Mucosa of descending colon (tissue), 3 donors: ENCODE data around the gene SLC12A7. TPM values are rescaled to one million over a fixed set of nuclear protein-coding genes. Genes with fewer than 3 reads are reported as not detected.

Experiments
- ATAC-seq: fragments of 200-7000 bp; cut with Tn5 transposase; one replicate; pipeline ENCODE4 v1.9.1; 2020; ENCODE audit warnings: mild to moderate bottlenecking, moderate library complexity
- DNase-seq, 3 donors: peaks; one replicate each; pipeline ENCODE4 v3.0.0-alpha.2; 2020
- H3K36me3 ChIP-seq: fragments of 200-600 bp; one replicate; pipeline ENCODE4 v1.8.0; 2021; ENCODE audit warnings: low read depth, mild to moderate bottlenecking
- H3K4me1 ChIP-seq: fragments of 200-600 bp; one replicate; pipeline ENCODE4 v1.8.0; 2021; ENCODE audit warnings: low read depth, mild to moderate bottlenecking
- H3K4me3 ChIP-seq: fragments of 200-600 bp; one replicate; pipeline ENCODE4 v1.8.0; 2021; ENCODE audit warnings: mild to moderate bottlenecking
- H3K9me3 ChIP-seq: fragments of 200-600 bp; one replicate; pipeline ENCODE4 v1.8.0; 2021; ENCODE audit warnings: mild to moderate bottlenecking
- intact Hi-C, 2 donors: fragments of 100-400 bp; cut with DNase I in 1 of 2; cut with micrococcal nuclease in 1 of 2; formaldehyde crosslinking; loops; one replicate each; pipeline versions ENCODE4 v1.11.0 to v1.11.1; 2022; cut with DNase I, micrococcal nuclease
- total RNA-seq, 3 donors: library from RNA; stranded (reverse); fragmentation: NEBNext Ultra II Directional in 2 of 3; extraction: Animal tissue kit (Norgen Biotek cat#: 25700) in 2 of 3; gene quantifications; one replicate each; pipeline versions ENCODE4 v1.2.1 to v1.2.4, GENCODE V29; 2021 to 2023
- TF ChIP-seq, protein P1 (sequence below): fragments of 200-600 bp; IDR thresholded peaks from one replicate; pipeline ENCODE4 v1.8.0; 2022; ENCODE audit warnings: antibody characterized with exemption, mild to moderate bottlenecking
- donor health status: DM: no; HTN: no; CAD: no; lungs with moderate emphysema.
- donor health status: DM: no; HTN: no; CAD: no.
- donor health status: DM: no; HTN: yes; CAD: no.

The SLC12A7 gene
- total RNA-seq, 3 donors from 2014 or later: 80.5 to 97.4 (median 94.1) TPM

DNA sequence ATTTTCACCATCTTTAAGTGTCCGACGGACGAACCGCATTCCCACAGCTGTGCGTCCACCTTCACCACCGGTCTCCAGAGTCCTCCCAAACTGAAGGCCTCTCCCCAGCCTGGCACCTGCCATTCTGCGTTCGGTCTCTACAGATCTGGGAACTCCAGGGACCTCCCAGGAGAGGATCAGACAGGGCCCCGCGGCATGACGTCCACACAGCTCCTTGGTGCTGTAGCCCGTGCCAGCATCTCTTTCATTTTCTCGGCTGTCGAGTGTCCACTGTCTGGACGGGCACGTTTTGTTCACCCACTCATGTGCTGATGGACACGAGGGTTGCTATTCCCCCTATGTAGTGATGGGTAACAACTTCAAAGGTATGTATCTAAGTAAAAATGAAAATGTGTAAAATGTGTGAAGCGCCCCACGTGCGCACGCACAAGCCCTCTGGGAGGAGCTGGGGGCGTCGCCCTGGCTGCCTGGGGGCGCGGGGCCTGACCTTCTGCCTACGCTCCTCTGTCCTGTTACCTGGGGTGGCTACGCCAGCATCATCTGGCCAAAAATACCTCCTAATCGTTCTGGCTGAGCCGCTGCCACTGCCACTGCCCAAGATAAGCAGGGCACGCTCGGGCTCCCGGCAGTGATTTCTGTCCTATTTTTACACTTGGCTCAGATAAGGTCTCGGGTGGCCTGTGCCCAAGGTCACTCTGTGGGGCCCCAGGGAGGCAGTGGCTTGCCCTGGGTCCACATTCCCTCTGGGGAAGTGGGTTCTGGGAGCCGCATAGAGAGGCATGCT lies 10.8 kb upstream of the SLC12A7 start:
- DNase-seq (no peak), ATAC-seq (no peak)
- intact Hi-C loops: no loop called here
- Histone ChIP-seq H3K9me3 (no peaks in the 10 kb centered on the region), H3K4me1 (peaks cover 21% of the 10 kb centered on the region), H3K36me3 (no peaks in the 10 kb centered on the region), H3K4me3 (no peak overlapping the region)
- TF ChIP-seq, protein P1, sequence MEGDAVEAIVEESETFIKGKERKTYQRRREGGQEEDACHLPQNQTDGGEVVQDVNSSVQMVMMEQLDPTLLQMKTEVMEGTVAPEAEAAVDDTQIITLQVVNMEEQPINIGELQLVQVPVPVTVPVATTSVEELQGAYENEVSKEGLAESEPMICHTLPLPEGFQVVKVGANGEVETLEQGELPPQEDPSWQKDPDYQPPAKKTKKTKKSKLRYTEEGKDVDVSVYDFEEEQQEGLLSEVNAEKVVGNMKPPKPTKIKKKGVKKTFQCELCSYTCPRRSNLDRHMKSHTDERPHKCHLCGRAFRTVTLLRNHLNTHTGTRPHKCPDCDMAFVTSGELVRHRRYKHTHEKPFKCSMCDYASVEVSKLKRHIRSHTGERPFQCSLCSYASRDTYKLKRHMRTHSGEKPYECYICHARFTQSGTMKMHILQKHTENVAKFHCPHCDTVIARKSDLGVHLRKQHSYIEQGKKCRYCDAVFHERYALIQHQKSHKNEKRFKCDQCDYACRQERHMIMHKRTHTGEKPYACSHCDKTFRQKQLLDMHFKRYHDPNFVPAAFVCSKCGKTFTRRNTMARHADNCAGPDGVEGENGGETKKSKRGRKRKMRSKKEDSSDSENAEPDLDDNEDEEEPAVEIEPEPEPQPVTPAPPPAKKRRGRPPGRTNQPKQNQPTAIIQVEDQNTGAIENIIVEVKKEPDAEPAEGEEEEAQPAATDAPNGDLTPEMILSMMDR: no peak

DNA sequence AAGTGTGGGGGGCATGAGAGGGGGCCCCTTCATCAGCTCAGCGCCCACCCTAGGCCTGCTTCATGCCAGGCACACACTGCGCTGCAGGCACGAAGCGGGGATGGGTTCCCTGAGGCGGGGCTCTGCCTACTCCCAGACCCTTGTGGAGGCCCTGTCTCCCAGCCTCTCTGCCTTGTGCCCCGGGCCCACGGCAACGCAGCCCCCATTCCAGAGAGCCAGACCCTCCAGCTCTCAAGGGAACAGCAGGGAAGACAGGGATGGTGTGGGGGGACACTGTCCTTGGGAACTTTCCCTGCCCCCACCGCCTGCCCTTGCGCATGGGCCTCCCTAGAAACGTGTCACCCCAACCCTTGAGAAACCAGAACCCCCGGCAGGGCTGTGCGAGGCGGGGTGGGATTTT lies 10.0 kb upstream of the SLC12A7 start:
- Histone ChIP-seq H3K4me3 (no peak overlapping the region), H3K4me1 (peaks cover 21% of the 10 kb centered on the region), H3K9me3 (no peaks in the 10 kb centered on the region), H3K36me3 (no peaks in the 10 kb centered on the region)
- DNase-seq (no peak), ATAC-seq (no peak)
- TF ChIP-seq, protein P1: no peak
- intact Hi-C loops: no loop called here

DNA sequence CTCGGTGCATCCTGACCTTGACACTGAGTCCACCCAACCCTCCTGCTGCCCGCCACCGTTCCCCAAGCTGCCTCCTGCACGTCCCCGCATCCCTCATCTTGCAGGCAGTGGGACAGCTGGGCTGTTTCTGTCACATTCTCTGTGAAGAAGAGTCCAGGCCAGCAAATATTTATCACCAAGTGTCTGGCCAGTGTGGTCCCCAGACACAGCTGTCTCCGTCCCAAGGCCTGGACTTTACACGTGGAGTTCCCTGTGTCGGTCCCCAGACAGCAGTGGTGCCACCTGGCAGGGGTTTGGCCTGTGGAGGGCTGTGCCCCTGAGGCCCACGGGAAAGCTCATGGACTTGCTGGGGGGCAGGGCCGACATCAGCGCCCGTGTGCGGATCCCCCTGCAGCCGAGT lies 9.2 kb upstream of the SLC12A7 start:
- ATAC-seq (no peak), DNase-seq (no peak)
- H3K9me3 ChIP-seq: no peaks in the 10 kb centered on the region
- no peaks in the 10 kb centered on the region for H3K36me3 ChIP-seq
- TF ChIP-seq, protein P1: no peak
- intact Hi-C loops: no loop called here
- peaks cover 21% of the 10 kb centered on the region for H3K4me1 ChIP-seq
- no peak overlapping the region for H3K4me3 ChIP-seq

DNA sequence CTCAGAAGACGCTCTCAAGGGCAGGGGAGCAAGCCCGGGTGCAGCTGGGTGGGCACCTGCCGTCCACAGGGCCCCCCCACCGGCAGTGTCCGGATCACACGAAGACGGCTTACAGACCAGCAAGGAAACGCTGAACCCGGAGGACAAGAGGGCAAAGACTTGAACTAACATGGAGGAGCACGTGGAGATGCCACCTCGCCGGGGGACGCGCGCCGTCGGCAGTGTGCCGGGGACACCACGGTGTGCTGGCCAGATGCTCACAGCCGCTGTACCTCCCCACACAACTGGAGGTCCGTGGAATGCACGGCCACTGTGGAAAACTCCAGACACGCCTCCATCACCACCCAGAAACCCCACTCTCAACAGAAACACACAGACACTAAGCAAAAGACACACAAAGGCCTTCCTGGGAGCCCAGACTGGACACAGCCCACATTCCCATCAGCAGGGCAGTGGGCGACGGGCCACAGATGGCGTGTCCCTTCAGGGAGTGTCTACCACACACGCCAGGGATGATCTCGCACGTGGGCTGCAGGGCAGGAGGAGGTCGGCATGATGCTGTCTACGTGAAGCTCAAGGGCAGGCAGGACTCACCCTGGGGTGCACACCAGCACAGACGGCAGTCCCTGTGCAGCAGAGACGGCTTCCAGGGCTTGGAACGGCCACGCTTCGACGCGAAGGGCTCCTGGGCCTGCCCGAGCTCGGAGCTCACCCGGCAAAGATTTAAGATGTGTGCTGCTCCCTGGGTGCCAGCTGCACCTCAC lies 8.6 kb upstream of the SLC12A7 start:
- TF ChIP-seq, protein P1: no peak
- peaks cover 21% of the 10 kb centered on the region for H3K4me1 ChIP-seq
- H3K9me3 ChIP-seq: no peaks in the 10 kb centered on the region
- intact Hi-C loops: no loop called here
- no peaks in the 10 kb centered on the region for H3K36me3 ChIP-seq
- no peak for DNase-seq
- H3K4me3 ChIP-seq: no peak overlapping the region
- no peak for ATAC-seq

DNA sequence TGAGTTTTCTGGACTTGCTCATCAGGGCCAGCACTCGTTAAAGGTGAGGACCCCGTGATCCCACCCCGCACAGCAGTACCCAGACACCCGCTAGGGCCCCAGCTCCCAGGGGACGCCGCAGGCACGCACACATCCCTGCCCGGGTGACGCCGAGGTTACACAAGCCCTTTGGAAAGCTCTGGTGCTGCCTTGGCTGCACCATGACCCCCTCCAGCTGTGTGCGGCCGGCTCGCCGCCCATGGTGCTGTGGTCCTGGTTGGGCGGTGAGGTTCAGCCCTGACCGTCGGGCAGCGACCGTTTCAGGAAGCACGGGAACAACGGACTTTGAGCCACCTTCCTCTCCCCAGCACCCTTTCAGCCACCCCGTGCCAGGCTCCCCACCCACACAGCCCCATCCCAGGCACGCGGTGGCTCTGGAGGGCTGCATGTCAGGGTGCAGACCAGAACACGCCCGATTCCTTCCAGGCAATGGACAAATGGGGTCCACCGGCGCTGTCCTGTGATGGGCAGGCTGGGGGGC lies 7.5 kb upstream of the SLC12A7 start:
- Histone ChIP-seq H3K4me3 (no peak overlapping the region), H3K4me1 (peaks cover 21% of the 10 kb centered on the region), H3K36me3 (no peaks in the 10 kb centered on the region), H3K9me3 (no peaks in the 10 kb centered on the region)
- TF ChIP-seq, protein P1: no peak
- DNase-seq: peak; percentile 74 to 83 (median 81)
- peak; percentile 88 for ATAC-seq
- intact Hi-C loops: no loop called here
